K562 (cell line): Measurements from ENCODE around the gene P2RX3. TPM values are rescaled to one million over a fixed set of nuclear protein-coding genes. Genes with fewer than 3 reads are reported as not detected.
A peak's percentile ranks its signal among the peaks of the same experiment; 100 is the strongest.

Source experiments
- ATAC-seq: fragments of 200-7000 bp; cut with Tn5 transposase; 3 replicates; pipeline ENCODE4 v1.9.1; 2020; ENCODE audit warnings: moderate library complexity
- BruUV-seq: library from RNA; stranded (reverse); fragments of 400-500 nt; replicated peaks from 2 replicates; lab custom pipeline; 2021; lab: Mats Ljungman, UMichigan
- CTCF ChIA-PET: fragments of 300-600 bp; formaldehyde crosslinking; extraction: SDS; loops from one replicate; lab custom pipeline; 2021; ENCODE audit warnings: low intra/inter-chr PET ratio; lab: Yijun Ruan, JAX
- POLR2A ChIA-PET: fragments of 300-600, 350-650 bp; sonication (Branson Sonifier 250); formaldehyde crosslinking; extraction: SDS; loops from one replicate; lab custom pipeline; 2021; ENCODE audit warnings: antibody characterized with exemption, inconsistent platforms; lab: Yijun Ruan, JAX
- DNase-seq, 4 experiments: peaks; one replicate each; pipeline versions ENCODE4 v3.0.0 to v3.0.0-alpha.2; 2011 to 2018; ENCODE audit warnings: low spot score in 3 of 4, mixed read lengths in 3 of 4; ENCODE audit errors: extremely low read depth in 1 of 4
- FAIRE-seq: peaks from 2 replicates; lab custom pipeline; 2011; peaks lifted over from hg19 to GRCh38; lab: Jason Lieb, UNC
- H2AFZ ChIP-seq: 2 replicates; pipeline ENCODE4 v1.6.0; 2011; ENCODE audit warnings: low read depth, low read length, control low read depth, inconsistent platforms
- H3K27ac ChIP-seq: fragments of 200-600 bp; 3 replicates; pipeline ENCODE4 v1.8.0; 2011; ENCODE audit warnings: low read depth, mild to moderate bottlenecking, control low read depth, inconsistent platforms, low read length, moderate library complexity, mixed read lengths; ENCODE audit errors: extremely low read depth
- H3K27me3 ChIP-seq, 2 experiments: fragments of 300-600 bp in 1 of 2; 2 replicates in 1 of 2; 3 replicates in 1 of 2; pipeline versions ENCODE4 v1.6.0 to v1.8.0; 2011; ENCODE audit warnings: inconsistent platforms in 2 of 2, low read length in 2 of 2, mild to moderate bottlenecking in 1 of 2, mixed read lengths in 1 of 2, moderate library complexity in 1 of 2; ENCODE audit not compliant: control insufficient read depth in 2 of 2, insufficient read depth in 2 of 2
- H3K36me3 ChIP-seq: fragments of 300-600 bp; 3 replicates; pipeline ENCODE4 v1.8.0; 2011; ENCODE audit warnings: mild to moderate bottlenecking, low read length, inconsistent platforms; ENCODE audit not compliant: control insufficient read depth, insufficient read depth
- H3K4me1 ChIP-seq, 2 experiments: fragments of 200-600 bp in 1 of 2; replicated peaks in 1 of 2; 2 replicates in 1 of 2; 3 replicates in 1 of 2; pipeline versions ENCODE4 v1.5.1 to v1.8.0; 2011; ENCODE audit warnings: inconsistent platforms in 2 of 2, low read length in 2 of 2, mild to moderate bottlenecking in 1 of 2, mixed read lengths in 1 of 2, moderate library complexity in 1 of 2; ENCODE audit not compliant: control insufficient read depth in 2 of 2, insufficient read depth in 2 of 2
- H3K4me2 ChIP-seq: 2 replicates; pipeline ENCODE4 v1.6.1; 2011; ENCODE audit warnings: low read length, control low read depth, inconsistent platforms, mixed read lengths; ENCODE audit not compliant: insufficient read depth
- H3K4me3 ChIP-seq: fragments of 200-600 bp; sonication (generic), shearing (Covaris generic); 2 replicates; pipeline ENCODE4 v1.5.1; 2016; ENCODE audit warnings: control low read depth, inconsistent platforms
- H3K79me2 ChIP-seq: fragments of 200-600 bp; 3 replicates; pipeline ENCODE4 v1.8.0; 2011; ENCODE audit warnings: low read length, inconsistent platforms; ENCODE audit not compliant: control insufficient read depth, insufficient read depth
- H3K9ac ChIP-seq, 2 experiments: 2 replicates each; pipeline versions ENCODE4 v1.6.0 to v1.6.1; 2011; ENCODE audit warnings: low read depth in 2 of 2, low read length in 2 of 2, control low read depth in 1 of 2, inconsistent platforms in 1 of 2, mild to moderate bottlenecking in 1 of 2, mixed read lengths in 1 of 2; ENCODE audit not compliant: insufficient read depth in 1 of 2
- H3K9me1 ChIP-seq: one replicate; pipeline ENCODE4 v1.6.0; 2011; ENCODE audit warnings: inconsistent platforms, mild to moderate bottlenecking, low read length, moderate library complexity; ENCODE audit not compliant: control insufficient read depth, insufficient read depth
- H3K9me3 ChIP-seq: replicated peaks from 2 replicates; pipeline ENCODE4 v1.5.1; 2011; ENCODE audit warnings: low read depth, low read length, inconsistent platforms; ENCODE audit not compliant: control insufficient read depth, insufficient read depth
- H4K20me1 ChIP-seq: replicated peaks from 2 replicates; pipeline ENCODE4 v1.6.1; 2011; ENCODE audit warnings: low read length, inconsistent platforms, mixed read lengths; ENCODE audit not compliant: control insufficient read depth, insufficient read depth
- CBX3 ChIP-seq, 2 experiments: IDR thresholded peaks; 1 replicate in 1 of 2; 2 replicates in 1 of 2; pipeline ENCODE4 v1.6.1; 2012; ENCODE audit warnings: inconsistent platforms in 2 of 2, low read length in 2 of 2, borderline replicate concordance in 1 of 2, control low read depth in 1 of 2
- GMEB1 ChIP-seq: fragments of 250-450 bp; sonication (Bioruptor Pico); IDR thresholded peaks from 2 replicates; pipeline ENCODE4 v1.4.0; 2020; ENCODE audit warnings: mild to moderate bottlenecking
- LARP7 ChIP-seq: fragments of 450-650 bp; IDR thresholded peaks from 2 replicates; pipeline ENCODE4 v1.6.1; 2016
- MCM3 ChIP-seq: fragments of 450-650 bp; IDR thresholded peaks from 2 replicates; pipeline ENCODE4 v1.6.1; 2016
- NEUROD1 ChIP-seq: fragments of 150-350 bp; IDR thresholded peaks from 2 replicates; pipeline ENCODE4 v1.6.1; 2014; ENCODE audit warnings: borderline replicate concordance, low read length, low read depth; ENCODE audit not compliant: partially characterized antibody
- PHF8 ChIP-seq: fragments of 200-600 bp; sonication (generic); IDR thresholded peaks from 2 replicates; pipeline ENCODE4 v1.6.1; 2012; ENCODE audit warnings: mixed run types, mild to moderate bottlenecking, inconsistent platforms, low read length, moderate library complexity, borderline replicate concordance
- SMARCE1 ChIP-seq: fragments of 450-650 bp; IDR thresholded peaks from 2 replicates; pipeline ENCODE4 v1.7.1; 2016; ENCODE audit warnings: mild to moderate bottlenecking
- ZFP36 ChIP-seq: fragments of 150-350 bp; IDR thresholded peaks from 2 replicates; pipeline ENCODE4 v1.6.1; 2018; ENCODE audit warnings: low read length, low read depth; ENCODE audit not compliant: partially characterized antibody
- ZNF507 ChIP-seq: conservative IDR thresholded peaks from 2 replicates; pipeline ENCODE4 v1.6.1; 2017; ENCODE audit warnings: missing genetic modification characterization, missing compliant biosample characterization
- WGBS: fragments of 100-300 bp; shearing (Covaris generic); methylation state at CpG from one replicate; pipeline ENCODE4 v1.1.6; 2016; ENCODE audit warnings: low coverage, mixed read lengths; ENCODE audit not compliant: insufficient coverage; ENCODE audit errors: missing lambda C conversion rate; 5-methylcytosine and 5-hydroxymethylcytosine counted together
- in situ Hi-C: fragments of 300-500 bp; cut with MboI; formaldehyde crosslinking; loops from 4 replicates; pipeline ENCODE4 v1.15.0; 2018; ENCODE audit warnings: inconsistent platforms, mixed read lengths
- intact Hi-C: fragments of 100-400 bp; cut with micrococcal nuclease; formaldehyde crosslinking; loops from 2 replicates; pipeline ENCODE4 v1.14.2; 2022
- polyA plus RNA-seq, 8 experiments: library from polyadenylated mRNA; depleted of rRNA in 4 of 8; stranded (reverse) in 5 of 8; unstranded in 3 of 8; fragments of >200 nt; fragmentation: Nextera tagmentation in 2 of 8; fragmentation: Illumina TruSeq in 1 of 8; extraction: Ambion mirVana in 2 of 8; extraction: Trizol in 1 of 8; gene quantifications; 2 replicates each; pipeline versions ENCODE4 v1.2.1 to v1.2.3, GENCODE V29; 2011 to 2014; ENCODE audit warnings: inconsistent platforms in 1 of 8, missing spikeins in 1 of 8
- total RNA-seq, 7 experiments: library from RNA; depleted of rRNA in 6 of 7; stranded (reverse); fragments of >200 nt in 6 of 7; fragmentation: Illumina TruSeq in 2 of 7; extraction: Trizol in 2 of 7; gene quantifications; 2 replicates each; pipeline versions ENCODE4 v1.2.1 to v1.2.3, GENCODE V29; 2011 to 2021; ENCODE audit warnings: low replicate concordance in 1 of 7
- TF ChIP-seq, protein P1 (sequence below): fragments of 250-450 bp; sonication (Bioruptor Pico); IDR thresholded peaks from 2 replicates; pipeline ENCODE4 v1.5.0; 2021
- TF ChIP-seq, protein P2 (sequence below): fragments of 250-450 bp; sonication (Bioruptor Pico); IDR thresholded peaks from 2 replicates; pipeline ENCODE4 v1.8.0; 2022; ENCODE audit warnings: moderate library complexity, mild to moderate bottlenecking, inconsistent platforms

The P2RX3 gene
- total and polyA plus RNA-seq, 9 of the 15 experiments (the other 6 are each of a cell fraction or from before 2014, with no cell fraction given), result not detected

DNA sequence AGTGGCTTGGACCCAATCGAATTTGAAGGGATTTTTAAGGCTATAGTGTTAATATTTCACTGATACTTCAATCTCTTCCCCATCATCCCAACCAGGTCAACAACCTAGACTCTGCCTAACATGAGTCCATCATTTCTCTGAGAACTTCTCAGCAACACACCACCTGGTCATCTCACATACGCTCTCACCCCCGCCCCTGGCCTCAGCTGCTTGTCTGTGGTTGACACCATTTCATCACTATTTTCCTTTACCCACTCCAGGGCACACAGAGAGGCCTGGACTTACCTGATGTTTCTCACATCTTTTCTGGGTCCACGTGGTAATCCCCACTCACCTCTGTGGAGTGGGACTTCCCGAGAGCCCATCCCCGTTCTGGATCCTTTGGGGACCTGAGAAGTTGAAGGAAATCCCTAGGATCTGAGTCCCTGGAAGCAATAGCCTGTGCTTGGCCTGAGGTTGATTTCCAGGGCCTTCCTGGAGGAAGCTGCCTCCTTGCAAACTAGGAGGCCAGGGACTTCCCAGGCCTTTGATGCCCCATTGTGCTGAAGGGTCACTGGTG is 3.2 kb downstream of the P2RX3 start:
- CTCF ChIA-PET, result no interaction called here
- Histone ChIP-seq H3K36me3 (no peaks in the 10 kb centered on the region), H3K4me1 (peaks cover 3 to 10% of the 10 kb centered on the region in 2 experiments; a peak in 4 of 5 replicates), H2AFZ (no peak overlapping the region), H3K4me2 (no peak overlapping the region), H3K79me2 (no peaks in the 10 kb centered on the region), H3K27me3 (no peaks in the 10 kb centered on the region; a peak in 2 of 5 replicates), H4K20me1 (no peaks in the 10 kb centered on the region), H3K4me3 (no peak overlapping the region), H3K9ac (0 out of 4 replicates have a peak overlapping the region, but pooled peaks of 1 of the 2 experiments have one; percentile 56), H3K9me1 (no peaks in the 10 kb centered on the region), H3K27ac (no peak overlapping the region), H3K9me3 (no peaks in the 10 kb centered on the region)
- BruUV-seq, result no TSS peak
- WGBS, result 14% methylated on average over 6 of the region's 6 CpGs
- no peak for FAIRE-seq
- intact Hi-C loops (loop anchor here (5.0 to 10.0 kb wide), 3 partner anchors 209 to 453 kb away; no protein-coding TSS in a partner anchor), in situ Hi-C loops (loop anchor here (5.0 to 10.0 kb wide), 3 partner anchors 183 to 1173 kb away; no protein-coding TSS in a partner anchor)
- TF ChIP-seq NEUROD1 (no peak), ZFP36 (peak; percentile 18)
- ATAC-seq, result no peak
- POLR2A ChIA-PET, result interaction anchor here (0.7 to 1.1 kb wide), 3 partner anchors 12 to 371 kb away, joined by 3 to 5 read pairs (median 3); partner anchors contain the start of gene MED19
- no peak for DNase-seq

DNA sequence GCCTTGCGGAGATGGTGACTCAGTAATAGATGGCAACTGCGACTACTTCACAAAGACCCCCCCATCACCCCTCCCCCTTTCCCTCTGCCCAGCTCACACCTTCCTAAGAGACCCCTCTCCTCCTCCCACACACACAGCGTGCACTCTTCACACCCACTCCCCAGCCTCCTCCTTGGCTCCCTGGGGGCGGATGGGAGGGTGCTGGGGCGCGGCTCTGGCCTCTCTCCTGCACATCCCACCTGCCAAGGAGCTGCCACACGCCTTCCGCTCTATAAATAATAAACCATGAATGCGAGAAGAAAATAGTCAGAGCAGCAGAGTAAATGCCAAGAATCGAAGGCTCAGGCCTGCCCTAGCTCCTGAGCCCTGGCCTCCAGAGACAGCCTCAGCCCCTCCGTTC is 4.5 kb downstream of the P2RX3 start:
- no TSS peak for BruUV-seq
- FAIRE-seq (no peak), ATAC-seq (no peak), DNase-seq (no peak)
- H3K79me2 ChIP-seq, result no peaks in the 10 kb centered on the region
- in situ Hi-C loops, result loop anchor here (5.0 to 10.0 kb wide), 3 partner anchors 182 to 1172 kb away; no protein-coding TSS in a partner anchor
- no peak overlapping the region for H3K4me3 ChIP-seq
- POLR2A ChIA-PET, result interaction anchor here (0.6 kb wide), 1 partner anchor 1419 kb away, joined by 3 read pairs; no protein-coding TSS in a partner anchor
- no peaks in the 10 kb centered on the region; a peak in 2 of 5 replicates for H3K27me3 ChIP-seq
- no peaks in the 10 kb centered on the region for H3K36me3 ChIP-seq
- no peak overlapping the region for H3K9ac ChIP-seq
- H2AFZ ChIP-seq, result no peak overlapping the region
- H3K9me3 ChIP-seq, result no peaks in the 10 kb centered on the region
- no peaks in the 10 kb centered on the region for H3K9me1 ChIP-seq
- CTCF ChIA-PET, result interaction anchor here (0.5 kb wide), 1 partner anchor 115 kb away, joined by 3 read pairs; no protein-coding TSS in a partner anchor
- WGBS, result 67% methylated on average over 10 of the region's 11 CpGs
- H3K4me1 ChIP-seq, result peaks cover 3 to 6% of the 10 kb centered on the region in 2 experiments; a peak in 4 of 5 replicates
- no peak overlapping the region for H3K4me2 ChIP-seq
- intact Hi-C loops, result loop anchor here (5.0 to 10.0 kb wide), 3 partner anchors 210 to 452 kb away; no protein-coding TSS in a partner anchor
- H3K27ac ChIP-seq, result no peak overlapping the region
- H4K20me1 ChIP-seq, result no peaks in the 10 kb centered on the region
- TF ChIP-seq LARP7 (no peak), GMEB1 (no peak), CBX3 (IDR thresholded peaks at IDR 0.05; ENCODE audit: borderline replicate concordance in 1 of 2, low read length in 2 of 2) (no peak), ZNF507 (tag) (no peak), MCM3 (no peak), SMARCE1 (no peak), PHF8 (no peak)
- TF ChIP-seq, protein P1, sequence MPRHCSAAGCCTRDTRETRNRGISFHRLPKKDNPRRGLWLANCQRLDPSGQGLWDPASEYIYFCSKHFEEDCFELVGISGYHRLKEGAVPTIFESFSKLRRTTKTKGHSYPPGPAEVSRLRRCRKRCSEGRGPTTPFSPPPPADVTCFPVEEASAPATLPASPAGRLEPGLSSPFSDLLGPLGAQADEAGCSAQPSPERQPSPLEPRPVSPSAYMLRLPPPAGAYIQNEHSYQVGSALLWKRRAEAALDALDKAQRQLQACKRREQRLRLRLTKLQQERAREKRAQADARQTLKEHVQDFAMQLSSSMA, result no peak
- TF ChIP-seq, protein P2, sequence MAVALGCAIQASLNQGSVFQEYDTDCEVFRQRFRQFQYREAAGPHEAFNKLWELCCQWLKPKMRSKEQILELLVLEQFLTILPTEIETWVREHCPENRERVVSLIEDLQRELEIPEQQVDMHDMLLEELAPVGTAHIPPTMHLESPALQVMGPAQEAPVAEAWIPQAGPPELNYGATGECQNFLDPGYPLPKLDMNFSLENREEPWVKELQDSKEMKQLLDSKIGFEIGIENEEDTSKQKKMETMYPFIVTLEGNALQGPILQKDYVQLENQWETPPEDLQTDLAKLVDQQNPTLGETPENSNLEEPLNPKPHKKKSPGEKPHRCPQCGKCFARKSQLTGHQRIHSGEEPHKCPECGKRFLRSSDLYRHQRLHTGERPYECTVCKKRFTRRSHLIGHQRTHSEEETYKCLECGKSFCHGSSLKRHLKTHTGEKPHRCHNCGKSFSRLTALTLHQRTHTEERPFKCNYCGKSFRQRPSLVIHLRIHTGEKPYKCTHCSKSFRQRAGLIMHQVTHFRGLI (CRISPR knock-in tag), result no peak
